CD14-positive monocyte (primary cell): ENCODE data around the gene RAI1. TPM values are rescaled to one million over a fixed set of nuclear protein-coding genes. Genes with fewer than 3 reads are reported as not detected.

Experiments
- DNase-seq, 3 donors: peaks; one replicate each; pipeline ENCODE4 v3.0.0-alpha.2; 2011 to 2022
- H2AFZ ChIP-seq: 2 replicates; pipeline ENCODE4 v1.6.0; 2012; ENCODE audit warnings: mild to moderate bottlenecking, low read depth, low read length, inconsistent platforms; ENCODE audit not compliant: insufficient read depth, poor library complexity, severe bottlenecking
- H3K27ac ChIP-seq, 2 donors: 1 replicate in 1 of 2; 2 replicates in 1 of 2; pipeline ENCODE4 v1.5.1; 2012 to 2013; ENCODE audit warnings: low read length in 2 of 2, control low read depth in 1 of 2, inconsistent platforms in 1 of 2, low read depth in 1 of 2, mild to moderate bottlenecking in 1 of 2
- H3K27me3 ChIP-seq, 2 donors: one replicate each; pipeline versions ENCODE4 v1.6.0 to v1.6.1; 2011 to 2013; ENCODE audit warnings: low read length in 2 of 2; ENCODE audit not compliant: control insufficient read depth in 2 of 2, insufficient read depth in 2 of 2
- H3K36me3 ChIP-seq, 2 donors: replicated peaks in 1 of 2; 1 replicate in 1 of 2; 2 replicates in 1 of 2; pipeline versions ENCODE4 v1.5.1 to v1.6.1; 2012 to 2013; ENCODE audit warnings: low read length in 2 of 2, control low read depth in 1 of 2, inconsistent platforms in 1 of 2, mild to moderate bottlenecking in 1 of 2; ENCODE audit not compliant: insufficient read depth in 2 of 2, control insufficient read depth in 1 of 2
- H3K4me1 ChIP-seq, 2 donors: 1 replicate in 1 of 2; 2 replicates in 1 of 2; pipeline versions ENCODE4 v1.5.1 to v1.6.1; 2012 to 2013; ENCODE audit warnings: low read length in 2 of 2, control low read depth in 1 of 2, inconsistent platforms in 1 of 2, mild to moderate bottlenecking in 1 of 2, moderate library complexity in 1 of 2; ENCODE audit not compliant: insufficient read depth in 2 of 2, control insufficient read depth in 1 of 2
- H3K4me2 ChIP-seq: replicated peaks from 2 replicates; pipeline ENCODE3; 2012; ENCODE audit warnings: low read length, moderate library complexity, mild to moderate bottlenecking; ENCODE audit not compliant: poor library complexity, severe bottlenecking; ENCODE audit errors: extremely low read depth
- H3K4me3 ChIP-seq, 3 experiments: fragments of 200-600 bp in 1 of 3; sonication (generic) in 1 of 3; replicated peaks in 1 of 3; 1 replicate in 2 of 3; 2 replicates in 1 of 3; pipeline ENCODE4 v1.5.1; 2011 to 2013; ENCODE audit warnings: low read length in 3 of 3, mild to moderate bottlenecking in 3 of 3, control low read depth in 2 of 3, low read depth in 2 of 3, inconsistent platforms in 1 of 3, moderate library complexity in 1 of 3
- H3K79me2 ChIP-seq: 2 replicates; pipeline ENCODE4 v1.6.0; 2012; ENCODE audit warnings: mild to moderate bottlenecking, control low read depth, inconsistent platforms, low read length, moderate library complexity; ENCODE audit not compliant: insufficient read depth
- H3K9ac ChIP-seq: 2 replicates; pipeline ENCODE4 v1.6.0; 2017; ENCODE audit warnings: low read length, mild to moderate bottlenecking; ENCODE audit not compliant: insufficient read depth, poor library complexity, severe bottlenecking
- H3K9me3 ChIP-seq, 2 donors: replicated peaks in 1 of 2; 1 replicate in 1 of 2; 2 replicates in 1 of 2; pipeline versions ENCODE4 v1.5.1 to v1.6.1; 2012 to 2013; ENCODE audit warnings: low read length in 2 of 2, control low read depth in 1 of 2; ENCODE audit not compliant: control insufficient read depth in 1 of 2, insufficient read depth in 1 of 2
- H4K20me1 ChIP-seq: 2 replicates; pipeline ENCODE4 v1.6.0; 2012; ENCODE audit warnings: mild to moderate bottlenecking, low read length, control low read depth, moderate library complexity; ENCODE audit not compliant: insufficient read depth
- H3K27ac Mint-ChIP-seq, 7 donors: one replicate each; pipeline ENCODE4 v1.8.0; 2020; ENCODE audit warnings: mild to moderate bottlenecking in 7 of 7, mixed read lengths in 7 of 7, moderate library complexity in 6 of 7, inconsistent platforms in 2 of 7
- H3K27me3 Mint-ChIP-seq, 3 donors: one replicate each; pipeline ENCODE4 v1.8.0; 2021 to 2022; ENCODE audit warnings: low read depth in 3 of 3, mild to moderate bottlenecking in 3 of 3, mixed read lengths in 3 of 3, moderate library complexity in 3 of 3, inconsistent platforms in 1 of 3
- H3K36me3 Mint-ChIP-seq, 2 donors: one replicate each; pipeline ENCODE4 v1.8.0; 2020; ENCODE audit warnings: mixed read lengths in 2 of 2, inconsistent platforms in 1 of 2, mild to moderate bottlenecking in 1 of 2
- H3K4me1 Mint-ChIP-seq: one replicate; pipeline ENCODE4 v1.8.0; 2020; ENCODE audit warnings: mild to moderate bottlenecking, mixed read lengths
- H3K4me3 Mint-ChIP-seq, 2 donors: one replicate each; pipeline ENCODE4 v1.8.0; 2020; ENCODE audit warnings: mild to moderate bottlenecking in 2 of 2, mixed read lengths in 2 of 2, moderate library complexity in 1 of 2
- H3K9me3 Mint-ChIP-seq, 7 donors: one replicate each; pipeline ENCODE4 v1.8.0; 2020 to 2022; ENCODE audit warnings: mixed read lengths in 7 of 7, mild to moderate bottlenecking in 6 of 7, moderate library complexity in 6 of 7, inconsistent platforms in 2 of 7
- WGBS: methylation state at CpG from one replicate; pipeline ENCODE4 v1.1.5; 2013; ENCODE audit warnings: missing lambda C conversion rate; ENCODE audit not compliant: insufficient coverage; 5-methylcytosine and 5-hydroxymethylcytosine counted together
- intact Hi-C, 2 donors: fragments of 100-400 bp; cut with micrococcal nuclease; formaldehyde crosslinking; loops; one replicate each; pipeline versions ENCODE4 v1.15.0 to v1.15.1; 2023
- polyA plus RNA-seq, 3 donors: library from polyadenylated mRNA; depleted of rRNA in 1 of 3; unstranded in 2 of 3; stranded (reverse) in 1 of 3; fragments of 300-500 nt in 2 of 3; fragments of >200 nt in 1 of 3; fragmentation: Illumina TruSeq in 2 of 3; gene quantifications; 1 replicate in 2 of 3; 2 replicates in 1 of 3; pipeline ENCODE4 v1.2.3, GENCODE V29; 2012 to 2021
- TF ChIP-seq, protein P1 (sequence below): fragments of 200-600 bp; IDR thresholded peaks from one replicate; pipeline ENCODE4 v1.8.0; 2022; ENCODE audit warnings: antibody characterized with exemption, mild to moderate bottlenecking

Gene RAI1
- polyA plus RNA-seq, 3 donors = 0.89 to 4.4 (median 1.5) TPM

DNA sequence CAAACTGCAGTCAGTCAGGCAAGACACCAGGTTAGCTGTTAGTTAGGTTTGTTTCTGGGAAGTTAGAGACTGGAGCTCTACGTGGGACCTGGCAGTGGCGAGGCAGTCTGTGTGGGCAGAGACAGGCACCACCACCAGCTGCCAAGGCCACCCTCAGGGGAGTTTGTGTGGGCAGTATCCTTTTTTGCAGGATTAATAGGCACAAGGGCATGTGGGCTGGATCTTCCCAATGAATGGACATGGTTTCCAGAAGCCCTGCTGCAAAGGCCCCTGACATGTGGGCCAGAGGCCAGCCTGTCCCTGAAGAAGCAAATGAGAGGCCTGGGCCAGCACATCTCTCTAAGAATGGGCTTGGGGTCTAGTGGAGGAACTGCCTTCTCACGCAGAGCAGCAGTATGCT, 174.7 kb downstream of the RAI1 start:
- Histone ChIP-seq H3K36me3 (peaks cover 3 to 20% of the 10 kb centered on the region in 2 donors), H3K27ac (no peak overlapping the region), H3K4me3 (no peak overlapping the region), H3K27me3 (no peaks in the 10 kb centered on the region), H3K9me3 (no peaks in the 10 kb centered on the region), H3K79me2 (no peaks in the 10 kb centered on the region), H2AFZ (no peak overlapping the region), H4K20me1 (no peaks in the 10 kb centered on the region), H3K4me1 (no peaks in the 10 kb centered on the region), H3K9ac (no peak overlapping the region), H3K4me2 (no peak overlapping the region)
- no peak for DNase-seq
- Mint-ChIP-seq H3K27me3 (no peaks in the 10 kb centered on the region), H3K4me1 (peaks cover 2% of the 10 kb centered on the region), H3K4me3 (no peak overlapping the region), H3K9me3 (no peaks in the 10 kb centered on the region), H3K27ac (no peak overlapping the region), H3K36me3 (peaks cover 17 to 30% of the 10 kb centered on the region in 2 donors)
- intact Hi-C loops = no loop called here
- TF ChIP-seq, protein P1, sequence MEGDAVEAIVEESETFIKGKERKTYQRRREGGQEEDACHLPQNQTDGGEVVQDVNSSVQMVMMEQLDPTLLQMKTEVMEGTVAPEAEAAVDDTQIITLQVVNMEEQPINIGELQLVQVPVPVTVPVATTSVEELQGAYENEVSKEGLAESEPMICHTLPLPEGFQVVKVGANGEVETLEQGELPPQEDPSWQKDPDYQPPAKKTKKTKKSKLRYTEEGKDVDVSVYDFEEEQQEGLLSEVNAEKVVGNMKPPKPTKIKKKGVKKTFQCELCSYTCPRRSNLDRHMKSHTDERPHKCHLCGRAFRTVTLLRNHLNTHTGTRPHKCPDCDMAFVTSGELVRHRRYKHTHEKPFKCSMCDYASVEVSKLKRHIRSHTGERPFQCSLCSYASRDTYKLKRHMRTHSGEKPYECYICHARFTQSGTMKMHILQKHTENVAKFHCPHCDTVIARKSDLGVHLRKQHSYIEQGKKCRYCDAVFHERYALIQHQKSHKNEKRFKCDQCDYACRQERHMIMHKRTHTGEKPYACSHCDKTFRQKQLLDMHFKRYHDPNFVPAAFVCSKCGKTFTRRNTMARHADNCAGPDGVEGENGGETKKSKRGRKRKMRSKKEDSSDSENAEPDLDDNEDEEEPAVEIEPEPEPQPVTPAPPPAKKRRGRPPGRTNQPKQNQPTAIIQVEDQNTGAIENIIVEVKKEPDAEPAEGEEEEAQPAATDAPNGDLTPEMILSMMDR = no peak
- WGBS = 87% methylated on average over 3 of the region's 3 CpGs

DNA sequence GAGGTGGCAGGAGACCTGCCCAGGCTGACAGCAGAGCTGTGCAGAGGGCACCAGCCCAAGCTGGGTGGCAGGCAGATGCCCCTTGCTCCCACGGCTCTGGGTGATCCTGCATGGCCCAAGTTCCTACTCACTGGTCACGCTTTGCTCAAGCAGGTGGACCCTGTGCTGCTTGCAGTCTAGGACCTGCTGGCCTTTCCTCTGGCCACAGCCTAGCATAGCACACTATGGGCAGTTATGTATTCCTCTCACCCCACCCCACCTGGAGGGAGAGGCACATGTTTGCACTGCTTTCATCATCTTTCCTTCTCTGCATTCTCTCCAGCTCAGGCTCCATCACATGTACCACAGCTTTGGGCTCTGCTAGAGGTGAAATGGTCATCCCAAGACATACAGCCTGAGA, 175.1 kb downstream of the RAI1 start:
- no peaks in the 10 kb centered on the region for H3K79me2 ChIP-seq
- no peak overlapping the region for H3K4me3 ChIP-seq
- intact Hi-C loops = no loop called here
- H3K27me3 ChIP-seq = no peaks in the 10 kb centered on the region
- TF ChIP-seq, protein P1 = no peak
- no peak overlapping the region for H3K9ac ChIP-seq
- no peaks in the 10 kb centered on the region for H3K4me1 ChIP-seq
- no peak overlapping the region for H3K4me3 Mint-ChIP-seq
- no peaks in the 10 kb centered on the region for H3K9me3 ChIP-seq
- peaks cover 18 to 31% of the 10 kb centered on the region in 2 donors for H3K36me3 Mint-ChIP-seq
- no peak for DNase-seq
- no peak overlapping the region for H3K4me2 ChIP-seq
- H3K4me1 Mint-ChIP-seq = peaks cover 2% of the 10 kb centered on the region
- no peak overlapping the region for H2AFZ ChIP-seq
- H3K27ac ChIP-seq = no peak overlapping the region
- no peaks in the 10 kb centered on the region for H4K20me1 ChIP-seq
- no peak overlapping the region for H3K27ac Mint-ChIP-seq
- H3K9me3 Mint-ChIP-seq = no peaks in the 10 kb centered on the region
- 93% methylated on average over 2 of the region's 2 CpGs for WGBS
- peaks cover 6 to 24% of the 10 kb centered on the region in 2 donors for H3K36me3 ChIP-seq
- no peaks in the 10 kb centered on the region for H3K27me3 Mint-ChIP-seq
